ENCODE measurements around the gene ARAP1. TPM values are rescaled to one million over a fixed set of nuclear protein-coding genes. Genes with fewer than 3 reads are reported as not detected.

Gene ARAP1
- total RNA-seq, 2 donors from 2014 or later, result 81.7 to 93.4 TPM

- Mint-ChIP-seq H3K4me3 (peak overlapping the region; percentile 93 to 96), H3K27me3 (ENCODE audit: low read depth) (no peaks in the 10 kb centered on the region), H3K36me3 (ENCODE audit: insufficient read depth in 2 of 2) (no peaks in the 10 kb centered on the region), H3K27ac (no peak overlapping the region), H3K9me3 (no peaks in the 10 kb centered on the region), H3K4me1 (ENCODE audit: low read depth) (peaks cover 42% of the 10 kb centered on the region)
- DNase-seq, result no peak
- no peak for ATAC-seq (replicated peaks in 1 of 2)
Measured at GRCh38 chr11:72750556-72751115, 1.6 kb downstream of the ARAP1 start.

DNA sequence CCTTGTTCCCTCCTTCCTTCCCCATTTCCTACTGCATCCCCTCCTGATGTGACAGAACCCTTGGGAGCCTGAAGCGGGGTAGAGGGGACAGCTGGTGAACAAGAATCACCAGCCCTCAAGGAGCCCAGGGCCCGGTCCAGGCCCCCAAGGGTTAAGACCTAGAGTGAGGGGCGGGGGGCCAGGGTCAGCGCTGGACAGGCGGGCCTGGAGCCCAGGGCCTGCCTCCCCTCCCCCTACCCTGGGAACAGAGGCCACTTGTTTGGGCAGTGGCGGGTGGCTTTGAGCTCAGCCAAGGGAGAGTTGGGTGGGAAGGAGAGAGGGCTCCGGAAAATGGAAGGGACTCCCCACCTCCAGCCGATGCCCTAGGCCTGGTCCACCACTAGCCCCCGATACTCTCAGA, 2.1 kb downstream of the ARAP1 start:
- no peak overlapping the region for H3K27ac Mint-ChIP-seq
- H3K4me1 Mint-ChIP-seq (ENCODE audit: low read depth), result peaks cover 42% of the 10 kb centered on the region
- DNase-seq (no peak), ATAC-seq (replicated peaks in 1 of 2) (no peak)
- no peaks in the 10 kb centered on the region for H3K9me3 Mint-ChIP-seq
- no peaks in the 10 kb centered on the region for H3K36me3 Mint-ChIP-seq (ENCODE audit: insufficient read depth in 2 of 2)
- H3K4me3 Mint-ChIP-seq, result no peak overlapping the region
- H3K27me3 Mint-ChIP-seq (ENCODE audit: low read depth), result no peaks in the 10 kb centered on the region

DNA sequence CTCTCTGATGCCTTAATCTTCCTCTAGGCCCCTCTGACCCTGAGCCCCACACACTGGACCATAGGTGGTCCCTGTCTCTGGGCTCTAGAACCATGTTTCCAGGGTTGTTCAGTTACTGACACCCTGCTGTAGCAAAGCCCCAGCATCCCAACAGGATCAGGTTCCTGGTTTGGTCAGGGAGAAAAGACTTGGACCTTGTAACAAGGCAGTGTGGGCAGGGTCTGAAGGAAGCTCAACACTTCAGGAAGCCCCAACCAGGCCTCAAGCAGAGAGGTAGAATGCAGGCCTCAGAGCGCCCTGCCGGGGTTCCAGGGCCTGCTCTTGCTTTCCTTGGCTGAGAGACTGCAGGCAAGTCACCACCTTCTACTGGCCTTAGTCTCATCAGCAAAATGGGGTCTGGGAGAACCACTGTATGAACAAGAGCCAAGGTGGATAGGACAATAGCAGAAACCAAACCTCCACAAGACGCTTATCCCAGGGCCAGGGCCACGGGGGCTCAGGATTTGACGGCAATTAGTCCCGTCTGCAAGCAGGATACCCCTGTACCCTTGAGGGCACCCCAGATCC, 4.8 kb downstream of the ARAP1 start:
- Mint-ChIP-seq H3K36me3 (ENCODE audit: insufficient read depth in 2 of 2) (no peaks in the 10 kb centered on the region), H3K27me3 (ENCODE audit: low read depth) (no peaks in the 10 kb centered on the region), H3K9me3 (no peaks in the 10 kb centered on the region), H3K4me1 (ENCODE audit: low read depth) (peaks cover 45% of the 10 kb centered on the region), H3K4me3 (no peak overlapping the region), H3K27ac (no peak overlapping the region)
- ATAC-seq (replicated peaks in 1 of 2) (no peak), DNase-seq (no peak)

- Mint-ChIP-seq H3K4me1 (ENCODE audit: low read depth) (peaks cover 50% of the 10 kb centered on the region), H3K27me3 (ENCODE audit: low read depth) (no peaks in the 10 kb centered on the region), H3K27ac (no peak overlapping the region), H3K9me3 (no peaks in the 10 kb centered on the region), H3K36me3 (ENCODE audit: insufficient read depth in 2 of 2) (no peaks in the 10 kb centered on the region), H3K4me3 (no peak overlapping the region)
- DNase-seq, result no peak
- ATAC-seq (replicated peaks in 1 of 2), result no peak
Measured at GRCh38 chr11:72746821-72747220, 5.4 kb downstream of the ARAP1 start.

DNA sequence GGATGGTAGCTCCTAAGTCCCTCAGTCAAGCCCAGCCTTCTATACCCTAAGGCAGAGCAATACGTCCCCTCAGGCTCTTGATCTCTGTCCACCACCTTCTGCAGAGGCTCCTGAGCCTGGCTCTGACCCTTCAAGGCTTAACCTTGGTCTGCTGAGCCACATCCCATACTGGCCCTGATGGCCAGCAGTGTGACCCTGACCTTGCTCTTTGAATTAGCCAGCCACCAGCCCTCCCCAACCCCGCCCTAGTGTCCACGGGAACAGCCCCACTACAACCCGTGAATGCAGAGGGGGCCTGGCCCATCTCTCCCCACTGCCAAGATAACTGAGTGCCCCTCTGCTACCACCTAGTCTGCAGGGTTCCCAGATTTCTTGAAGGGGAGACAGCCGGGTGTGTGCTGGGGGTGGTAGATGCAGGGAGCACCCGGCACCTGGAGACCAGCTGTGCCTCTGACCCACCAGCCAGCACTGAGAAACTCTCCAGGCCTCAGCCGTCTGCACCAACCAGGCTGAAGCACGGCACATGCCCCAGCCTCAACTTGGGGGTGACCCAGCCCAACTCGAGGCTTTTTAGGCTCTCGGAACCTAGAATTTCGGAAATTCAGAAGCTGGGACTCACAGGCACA, 6.2 kb downstream of the ARAP1 start:
- H3K27ac Mint-ChIP-seq, result no peak overlapping the region
- no peaks in the 10 kb centered on the region for H3K36me3 Mint-ChIP-seq (ENCODE audit: insufficient read depth in 2 of 2)
- H3K4me1 Mint-ChIP-seq (ENCODE audit: low read depth), result peaks cover 52% of the 10 kb centered on the region
- no peaks in the 10 kb centered on the region for H3K9me3 Mint-ChIP-seq
- ATAC-seq (replicated peaks in 1 of 2) (no peak), DNase-seq (no peak)
- H3K4me3 Mint-ChIP-seq, result no peak overlapping the region
- H3K27me3 Mint-ChIP-seq (ENCODE audit: low read depth), result no peaks in the 10 kb centered on the region

DNA sequence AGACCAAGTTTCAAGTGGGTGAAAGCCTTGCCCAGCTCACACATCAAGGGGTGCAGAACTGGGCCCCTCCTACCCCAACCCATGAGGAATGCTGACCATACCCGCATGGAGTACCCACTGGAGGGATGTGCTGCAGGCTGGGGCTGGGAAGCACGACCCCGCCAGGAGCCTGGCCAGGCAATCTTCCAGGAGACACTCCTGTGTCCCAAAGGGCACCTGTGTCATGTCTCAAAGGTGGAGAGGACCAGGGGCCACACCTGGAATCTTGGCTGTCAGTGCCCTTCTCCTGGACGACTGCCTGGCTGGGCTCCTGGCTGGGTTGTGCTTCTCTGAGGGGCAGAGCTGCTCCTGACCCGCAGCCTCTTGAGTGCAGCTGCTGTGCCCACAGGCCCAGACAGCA, 6.7 kb downstream of the ARAP1 start:
- H3K27ac Mint-ChIP-seq, result no peak overlapping the region
- no peaks in the 10 kb centered on the region for H3K9me3 Mint-ChIP-seq
- no peak for ATAC-seq (replicated peaks in 1 of 2)
- peaks cover 52% of the 10 kb centered on the region for H3K4me1 Mint-ChIP-seq (ENCODE audit: low read depth)
- no peaks in the 10 kb centered on the region for H3K27me3 Mint-ChIP-seq (ENCODE audit: low read depth)
- DNase-seq, result no peak
- no peaks in the 10 kb centered on the region for H3K36me3 Mint-ChIP-seq (ENCODE audit: insufficient read depth in 2 of 2)
- H3K4me3 Mint-ChIP-seq, result no peak overlapping the region

GRCh38 chr11:72744474-72744873, 7.7 kb downstream of the ARAP1 start:
- H3K9me3 Mint-ChIP-seq, result no peaks in the 10 kb centered on the region
- H3K36me3 Mint-ChIP-seq (ENCODE audit: insufficient read depth in 2 of 2), result no peaks in the 10 kb centered on the region
- DNase-seq (no peak), ATAC-seq (replicated peaks in 1 of 2) (no peak)
- no peak overlapping the region for H3K4me3 Mint-ChIP-seq
- H3K4me1 Mint-ChIP-seq (ENCODE audit: low read depth), result peaks cover 54% of the 10 kb centered on the region
- no peaks in the 10 kb centered on the region for H3K27me3 Mint-ChIP-seq (ENCODE audit: low read depth)
- H3K27ac Mint-ChIP-seq, result peak overlapping the region; percentile 60

- Mint-ChIP-seq H3K4me1 (ENCODE audit: low read depth) (peaks cover 52% of the 10 kb centered on the region), H3K4me3 (no peak overlapping the region), H3K27ac (peak overlapping the region; percentile 60), H3K9me3 (no peaks in the 10 kb centered on the region), H3K36me3 (ENCODE audit: insufficient read depth in 2 of 2) (no peaks in the 10 kb centered on the region), H3K27me3 (ENCODE audit: low read depth) (no peaks in the 10 kb centered on the region)
- ATAC-seq (replicated peaks in 1 of 2) (peak; percentile 39 to 52), DNase-seq (no peak)
Measured at GRCh38 chr11:72743321-72744221, 8.6 kb downstream of the ARAP1 start.

- peak overlapping the region; percentile 9 for H3K27ac Mint-ChIP-seq
- no peak overlapping the region for H3K4me3 Mint-ChIP-seq
- no peaks in the 10 kb centered on the region for H3K36me3 Mint-ChIP-seq (ENCODE audit: insufficient read depth in 2 of 2)
- ATAC-seq (replicated peaks in 1 of 2) (no peak), DNase-seq (no peak)
- peaks cover 59% of the 10 kb centered on the region for H3K4me1 Mint-ChIP-seq (ENCODE audit: low read depth)
- H3K27me3 Mint-ChIP-seq (ENCODE audit: low read depth), result no peaks in the 10 kb centered on the region
- H3K9me3 Mint-ChIP-seq, result no peaks in the 10 kb centered on the region
Measured at GRCh38 chr11:72742513-72743320, 9.5 kb downstream of the ARAP1 start.

DNA sequence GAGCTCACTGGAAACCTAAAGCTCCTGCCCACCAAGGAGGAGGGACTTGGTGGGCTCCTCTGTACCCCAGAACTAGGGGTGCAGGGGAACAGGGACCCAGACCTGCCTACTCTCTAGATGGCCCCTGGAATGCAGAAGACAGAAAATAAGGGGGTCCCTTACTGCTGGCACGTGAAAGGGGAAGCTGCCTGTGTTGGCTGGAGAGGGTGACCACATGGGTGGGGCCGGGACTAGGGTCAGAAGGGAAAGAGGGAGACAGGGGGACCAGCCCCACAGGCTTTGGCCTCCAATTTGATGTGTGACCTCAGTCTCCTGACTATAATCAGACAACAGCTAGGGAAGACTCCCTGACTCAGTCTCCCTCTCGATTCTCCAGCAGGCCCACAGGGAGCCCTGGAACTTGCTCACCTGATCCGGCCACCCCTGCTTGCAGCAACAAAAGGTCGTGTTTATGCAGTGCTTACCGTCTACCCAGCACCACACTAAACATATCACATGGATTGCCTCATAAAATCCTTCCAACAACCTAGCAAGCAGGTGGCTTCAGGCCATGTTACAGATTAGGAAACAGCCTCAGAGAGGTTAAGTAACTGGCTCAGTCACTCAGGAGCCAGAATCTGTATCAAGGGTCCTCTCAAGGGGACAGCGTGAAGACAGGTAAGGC, 10.2 kb downstream of the ARAP1 start:
- Mint-ChIP-seq H3K27me3 (ENCODE audit: low read depth) (no peaks in the 10 kb centered on the region), H3K27ac (peak overlapping the region; percentile 4), H3K9me3 (no peaks in the 10 kb centered on the region), H3K4me3 (no peak overlapping the region), H3K36me3 (ENCODE audit: insufficient read depth in 2 of 2) (no peaks in the 10 kb centered on the region), H3K4me1 (ENCODE audit: low read depth) (peaks cover 67% of the 10 kb centered on the region)
- ATAC-seq (replicated peaks in 1 of 2) (no peak), DNase-seq (no peak)

DNA sequence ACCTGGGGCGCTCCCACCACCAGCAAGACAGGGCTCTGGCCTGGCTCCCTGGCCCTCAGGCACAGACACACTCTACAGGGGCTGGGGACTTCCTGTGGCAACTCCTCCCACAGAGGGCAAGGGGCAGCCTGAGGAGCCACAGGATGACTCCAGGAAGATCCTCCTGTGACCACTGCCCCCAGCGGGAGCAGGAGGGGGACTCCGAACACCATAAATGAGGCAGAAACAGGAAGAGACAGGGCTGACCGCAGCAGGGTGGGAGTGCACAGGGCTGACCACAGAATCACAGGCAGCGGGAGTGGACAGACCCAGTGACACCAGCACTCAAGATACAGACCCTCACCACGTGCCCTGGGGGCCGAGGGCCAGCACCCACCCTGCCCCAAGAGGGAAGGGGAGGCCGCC, 10.8 kb downstream of the ARAP1 start:
- H3K36me3 Mint-ChIP-seq (ENCODE audit: insufficient read depth in 2 of 2), result no peaks in the 10 kb centered on the region
- peak overlapping the region; percentile 43 for H3K27ac Mint-ChIP-seq
- peak in 1 of 2 donors; percentile 3 for ATAC-seq (replicated peaks in 1 of 2)
- no peak for DNase-seq
- no peaks in the 10 kb centered on the region for H3K9me3 Mint-ChIP-seq
- H3K4me3 Mint-ChIP-seq, result peak overlapping the region; percentile 21 to 30
- peaks cover 72% of the 10 kb centered on the region for H3K4me1 Mint-ChIP-seq (ENCODE audit: low read depth)
- no peaks in the 10 kb centered on the region for H3K27me3 Mint-ChIP-seq (ENCODE audit: low read depth)
